ENCODE data around the gene PPP2R3A.

GRCh38 chr3:136109499-136109898 lies 144.0 kb downstream of the PPP2R3A start:
- TF ChIP-seq CTCF (IDR thresholded peaks at IDR 0.05) (no peak), POLR2A (IDR thresholded peaks at IDR 0.05) (no peak)

Measured in body of pancreas (tissue), 4 donors.